Activated naive CD8-positive, alpha-beta T cell (primary cell): ENCODE measurements around the gene REEP1.

Experiments
- H3K27ac Mint-ChIP-seq: one replicate; pipeline ENCODE4 v1.8.0; 2021; ENCODE audit warnings: mixed read lengths
- H3K27me3 Mint-ChIP-seq: one replicate; pipeline ENCODE4 v1.8.0; 2021; ENCODE audit warnings: mixed read lengths
- H3K36me3 Mint-ChIP-seq: one replicate; pipeline ENCODE4 v1.8.0; 2021; ENCODE audit warnings: mixed read lengths
- H3K4me1 Mint-ChIP-seq: one replicate; pipeline ENCODE4 v1.8.0; 2021; ENCODE audit warnings: low read depth, mixed read lengths
- H3K4me3 Mint-ChIP-seq: one replicate; pipeline ENCODE4 v1.8.0; 2021; ENCODE audit warnings: mild to moderate bottlenecking, mixed read lengths
- H3K9me3 Mint-ChIP-seq: one replicate; pipeline ENCODE4 v1.8.0; 2021; ENCODE audit warnings: low read depth, mixed read lengths

REEP1 gene

GRCh38 chr2:86290596-86291327, 46.7 kb downstream of the REEP1 start:
- no peaks in the 10 kb centered on the region for H3K9me3 Mint-ChIP-seq
- H3K27ac Mint-ChIP-seq, result no peak overlapping the region
- H3K4me3 Mint-ChIP-seq, result no peak overlapping the region
- H3K27me3 Mint-ChIP-seq, result peaks cover 3% of the 10 kb centered on the region
- no peaks in the 10 kb centered on the region for H3K4me1 Mint-ChIP-seq
- peaks cover 3% of the 10 kb centered on the region for H3K36me3 Mint-ChIP-seq

DNA sequence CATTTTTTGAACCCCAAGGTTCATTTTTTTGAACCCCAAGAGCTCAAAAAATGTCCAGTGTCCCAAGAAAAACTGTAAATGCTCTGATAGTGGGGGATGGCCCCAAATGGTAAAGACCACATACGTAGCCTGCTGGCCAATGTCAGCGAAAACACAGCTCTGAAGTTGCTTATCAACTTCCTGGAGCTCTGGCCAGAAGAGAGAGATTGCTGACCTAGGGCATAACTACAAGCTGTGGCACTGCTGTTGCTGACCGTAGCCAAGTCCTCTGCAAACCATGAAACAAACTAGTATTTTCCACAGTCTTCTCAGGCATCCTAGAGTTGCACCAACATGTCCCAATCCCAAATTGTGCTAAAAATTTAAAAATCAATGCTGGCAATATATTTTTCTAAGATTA, 50.9 kb downstream of the REEP1 start:
- Mint-ChIP-seq H3K4me3 (no peak overlapping the region), H3K4me1 (no peaks in the 10 kb centered on the region), H3K27me3 (peaks cover 2% of the 10 kb centered on the region), H3K27ac (no peak overlapping the region), H3K9me3 (no peaks in the 10 kb centered on the region), H3K36me3 (peaks cover 2% of the 10 kb centered on the region)

GRCh38 chr2:86285981-86286380, 51.4 kb downstream of the REEP1 start:
- Mint-ChIP-seq H3K4me3 (no peak overlapping the region), H3K4me1 (no peaks in the 10 kb centered on the region), H3K9me3 (no peaks in the 10 kb centered on the region), H3K27ac (no peak overlapping the region), H3K27me3 (peaks cover 2% of the 10 kb centered on the region), H3K36me3 (no peaks in the 10 kb centered on the region)

- Mint-ChIP-seq H3K27ac (no peak overlapping the region), H3K4me3 (no peak overlapping the region), H3K9me3 (no peaks in the 10 kb centered on the region), H3K4me1 (no peaks in the 10 kb centered on the region), H3K27me3 (peaks cover 2% of the 10 kb centered on the region), H3K36me3 (no peaks in the 10 kb centered on the region)
Observed at GRCh38 chr2:86285571-86285970, 51.9 kb downstream of the REEP1 start.

DNA sequence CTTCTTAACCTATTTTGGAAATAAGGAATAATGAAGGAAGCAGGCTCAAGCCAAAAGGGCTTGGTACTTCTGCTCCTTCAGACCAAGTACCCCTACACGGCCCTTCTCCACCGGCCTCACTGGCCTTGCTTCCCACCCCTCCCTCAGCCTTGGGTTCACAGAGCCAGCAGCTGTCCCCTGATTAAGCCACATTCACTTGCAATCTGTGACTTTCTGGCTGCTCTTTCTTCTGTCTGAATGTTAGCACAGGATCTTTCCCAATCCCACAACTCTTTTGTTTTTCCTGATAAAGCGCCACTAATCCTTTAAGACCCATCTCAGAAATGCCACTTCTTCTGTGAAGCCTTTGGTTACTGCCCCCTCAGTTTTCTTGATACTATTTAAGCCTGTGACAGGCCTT, 52.4 kb downstream of the REEP1 start:
- H3K27ac Mint-ChIP-seq, result no peak overlapping the region
- no peaks in the 10 kb centered on the region for H3K9me3 Mint-ChIP-seq
- H3K36me3 Mint-ChIP-seq, result no peaks in the 10 kb centered on the region
- no peaks in the 10 kb centered on the region for H3K4me1 Mint-ChIP-seq
- peaks cover 2% of the 10 kb centered on the region for H3K27me3 Mint-ChIP-seq
- H3K4me3 Mint-ChIP-seq, result no peak overlapping the region

- Mint-ChIP-seq H3K36me3 (no peaks in the 10 kb centered on the region), H3K27me3 (peaks cover 2% of the 10 kb centered on the region), H3K4me3 (no peak overlapping the region), H3K9me3 (no peaks in the 10 kb centered on the region), H3K27ac (no peak overlapping the region), H3K4me1 (no peaks in the 10 kb centered on the region)
Observed at GRCh38 chr2:86284401-86284841, 53.0 kb downstream of the REEP1 start.

GRCh38 chr2:86283411-86284030, 53.9 kb downstream of the REEP1 start:
- Mint-ChIP-seq H3K27me3 (peaks cover 6% of the 10 kb centered on the region), H3K4me3 (no peak overlapping the region), H3K4me1 (no peaks in the 10 kb centered on the region), H3K9me3 (no peaks in the 10 kb centered on the region), H3K27ac (no peak overlapping the region), H3K36me3 (no peaks in the 10 kb centered on the region)

DNA sequence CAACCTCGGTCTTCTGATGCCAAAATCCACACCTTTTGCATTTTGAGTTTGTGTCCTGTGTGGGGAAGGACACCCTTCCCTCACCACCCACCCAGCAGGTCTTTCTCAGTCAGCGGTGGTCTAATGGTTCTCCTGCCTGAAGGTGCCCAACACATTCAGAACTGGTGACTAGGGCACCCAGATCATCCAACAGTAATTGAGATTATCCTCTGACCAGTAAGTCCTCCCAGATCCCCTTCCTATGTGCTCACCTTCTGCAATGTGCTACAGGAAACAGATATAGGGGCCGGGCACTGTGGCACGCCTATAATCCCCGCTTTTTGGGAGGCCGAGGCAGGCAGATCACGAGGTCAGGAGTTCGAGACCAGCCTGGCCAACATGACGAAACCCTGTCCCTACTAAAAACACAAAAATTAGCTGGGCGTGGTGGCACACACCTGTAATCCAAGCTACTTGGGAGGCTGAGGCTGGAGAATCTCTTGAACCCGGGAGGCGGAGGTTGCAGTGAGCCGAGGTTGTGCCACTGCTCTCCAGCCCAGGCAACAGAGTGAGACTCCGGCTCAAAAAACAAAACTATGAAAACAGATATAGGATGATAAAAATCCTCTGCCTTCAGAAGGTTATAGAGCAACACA, 56.2 kb downstream of the REEP1 start:
- Mint-ChIP-seq H3K4me3 (no peak overlapping the region), H3K36me3 (peaks cover 2% of the 10 kb centered on the region), H3K27me3 (peaks cover 9% of the 10 kb centered on the region), H3K27ac (no peak overlapping the region), H3K9me3 (no peaks in the 10 kb centered on the region), H3K4me1 (no peaks in the 10 kb centered on the region)

GRCh38 chr2:86280191-86280667, 57.2 kb downstream of the REEP1 start:
- no peaks in the 10 kb centered on the region for H3K9me3 Mint-ChIP-seq

GRCh38 chr2:86275962-86276361, 61.5 kb downstream of the REEP1 start:
- peaks cover 11% of the 10 kb centered on the region for H3K36me3 Mint-ChIP-seq
- no peak overlapping the region for H3K27ac Mint-ChIP-seq
- H3K4me3 Mint-ChIP-seq, result no peak overlapping the region
- H3K9me3 Mint-ChIP-seq, result peaks cover 7% of the 10 kb centered on the region
- peaks cover 7% of the 10 kb centered on the region for H3K27me3 Mint-ChIP-seq
- peaks cover 8% of the 10 kb centered on the region for H3K4me1 Mint-ChIP-seq

More at GRCh38 chr2:86280191-86280667, 57.2 kb downstream of the REEP1 start:
- Mint-ChIP-seq H3K27me3 (peaks cover 9% of the 10 kb centered on the region), H3K27ac (no peak overlapping the region), H3K4me1 (no peaks in the 10 kb centered on the region), H3K36me3 (peaks cover 2% of the 10 kb centered on the region), H3K4me3 (no peak overlapping the region)

DNA sequence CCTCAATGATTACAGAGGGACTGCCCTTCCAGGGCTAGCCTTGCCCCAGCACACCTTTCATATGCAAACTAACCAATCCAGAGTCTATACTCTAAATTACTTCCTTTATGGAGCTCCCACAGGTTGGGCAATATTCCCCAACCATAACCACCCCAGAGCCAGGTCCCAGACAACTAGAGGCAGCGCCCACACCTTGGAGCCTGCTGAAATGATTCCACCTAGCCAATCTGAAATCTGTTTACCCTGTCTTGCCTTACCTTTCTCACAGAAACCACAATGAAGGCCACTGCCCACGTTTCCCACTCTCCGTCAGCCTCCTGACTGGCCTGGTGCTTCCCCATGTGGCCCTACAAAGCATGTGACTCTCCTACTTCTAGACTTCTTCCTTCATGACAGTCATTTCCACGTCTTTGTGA, 62.0 kb downstream of the REEP1 start:
- H3K27ac Mint-ChIP-seq, result peak overlapping the region; percentile 7

DNA sequence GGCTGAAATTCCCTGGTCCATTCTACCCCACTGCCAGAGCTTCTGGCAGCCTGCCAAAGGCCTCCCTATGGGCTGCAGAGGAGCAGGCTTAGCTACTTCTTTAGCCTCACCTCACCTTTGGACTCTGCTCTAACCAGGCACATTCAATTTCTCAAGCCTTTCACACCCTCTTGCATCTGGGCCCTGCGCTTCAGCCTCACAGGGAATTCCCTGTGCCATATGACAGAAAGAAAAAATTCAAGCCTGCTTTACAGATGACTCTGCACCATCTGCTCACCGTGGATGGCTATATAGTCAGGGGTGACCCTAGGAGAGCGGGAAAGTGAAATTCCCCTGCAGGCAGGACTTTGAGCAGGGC, 62.5 kb downstream of the REEP1 start:
- Mint-ChIP-seq H3K4me1 (peaks cover 8% of the 10 kb centered on the region), H3K4me3 (no peak overlapping the region), H3K36me3 (peaks cover 14% of the 10 kb centered on the region), H3K9me3 (peaks cover 7% of the 10 kb centered on the region), H3K27ac (no peak overlapping the region), H3K27me3 (peaks cover 7% of the 10 kb centered on the region)

More for the DNA sequence above, 62.0 kb downstream of the REEP1 start:
- Mint-ChIP-seq H3K9me3 (peaks cover 7% of the 10 kb centered on the region), H3K4me3 (no peak overlapping the region), H3K4me1 (peaks cover 8% of the 10 kb centered on the region), H3K36me3 (peaks cover 14% of the 10 kb centered on the region), H3K27me3 (peaks cover 7% of the 10 kb centered on the region)

GRCh38 chr2:86274265-86274917, 63.0 kb downstream of the REEP1 start:
- Mint-ChIP-seq H3K27me3 (peaks cover 7% of the 10 kb centered on the region), H3K36me3 (peaks cover 14% of the 10 kb centered on the region), H3K27ac (peak overlapping the region; percentile 6), H3K4me3 (no peak overlapping the region), H3K4me1 (peaks cover 8% of the 10 kb centered on the region), H3K9me3 (peaks cover 7% of the 10 kb centered on the region)

DNA sequence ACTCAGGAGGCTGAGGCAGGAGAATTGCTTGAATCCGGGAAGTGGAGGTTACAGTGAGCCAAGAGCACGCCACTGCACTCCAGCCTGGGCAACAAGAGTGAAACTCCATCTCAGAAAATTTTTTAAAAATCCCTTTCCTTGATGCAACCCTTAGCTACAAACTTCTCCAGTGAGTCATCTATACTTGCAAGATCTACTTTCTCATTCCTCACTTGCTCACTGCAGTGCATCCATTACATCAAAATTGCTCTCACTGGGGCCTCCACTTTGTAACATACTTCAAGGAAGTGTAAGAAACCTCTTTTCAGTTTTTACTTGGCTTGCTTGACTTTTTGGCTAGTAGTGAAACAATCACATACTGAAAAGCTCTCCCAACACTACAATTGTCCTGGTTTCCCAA, 65.3 kb downstream of the REEP1 start:
- no peak overlapping the region for H3K27ac Mint-ChIP-seq
- H3K4me1 Mint-ChIP-seq, result peaks cover 8% of the 10 kb centered on the region
- peaks cover 18% of the 10 kb centered on the region for H3K36me3 Mint-ChIP-seq
- H3K4me3 Mint-ChIP-seq, result no peak overlapping the region
- peaks cover 2% of the 10 kb centered on the region for H3K27me3 Mint-ChIP-seq
- peaks cover 7% of the 10 kb centered on the region for H3K9me3 Mint-ChIP-seq

DNA sequence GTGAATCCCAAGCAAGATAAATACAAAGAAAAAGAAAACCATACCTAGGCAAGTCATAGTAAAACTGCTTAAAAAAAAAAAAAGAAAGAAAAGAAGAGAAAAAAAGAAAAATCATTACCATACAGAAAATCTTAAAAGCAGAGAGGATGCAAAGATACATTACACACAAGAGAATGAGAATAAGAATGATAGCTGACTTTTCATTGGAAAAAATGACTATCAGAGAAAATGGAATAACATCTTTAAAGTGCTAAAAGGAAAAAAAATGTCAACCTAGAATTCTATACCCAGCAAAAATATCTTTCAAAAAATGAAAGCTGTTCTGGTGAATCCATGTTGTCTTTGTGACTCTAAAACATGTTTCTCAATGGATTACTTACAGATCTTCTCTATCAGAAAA, 66.2 kb downstream of the REEP1 start:
- Mint-ChIP-seq H3K36me3 (peaks cover 16% of the 10 kb centered on the region), H3K4me3 (no peak overlapping the region), H3K27ac (no peak overlapping the region), H3K27me3 (no peaks in the 10 kb centered on the region), H3K9me3 (peaks cover 7% of the 10 kb centered on the region), H3K4me1 (peaks cover 8% of the 10 kb centered on the region)
